ENCODE results near the gene RNF169.

Gene RNF169

DNA sequence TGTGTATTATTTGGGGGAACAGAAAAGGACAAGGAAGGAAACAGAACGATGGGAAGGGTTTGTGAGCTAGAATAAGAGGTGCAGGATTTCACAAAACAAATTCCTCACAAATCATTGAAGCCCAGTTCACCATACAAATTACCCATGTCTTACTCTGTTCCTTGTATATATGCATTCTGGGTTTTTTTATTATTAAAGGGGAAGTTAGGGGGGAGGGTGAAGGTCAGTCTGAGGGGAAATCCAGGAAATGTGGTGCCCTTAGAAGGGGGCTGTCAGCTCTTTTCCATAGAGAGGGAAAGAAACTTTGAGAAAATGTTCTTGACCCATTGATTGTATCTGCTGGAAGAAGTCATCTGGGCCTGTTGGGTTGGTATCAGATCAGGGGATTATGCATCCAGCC is 90.8 kb downstream of the RNF169 start:
- FAIRE-seq: no peak
- DNase-seq (ENCODE audit: insufficient read length, low spot score): no peak
- TF ChIP-seq, protein P1, sequence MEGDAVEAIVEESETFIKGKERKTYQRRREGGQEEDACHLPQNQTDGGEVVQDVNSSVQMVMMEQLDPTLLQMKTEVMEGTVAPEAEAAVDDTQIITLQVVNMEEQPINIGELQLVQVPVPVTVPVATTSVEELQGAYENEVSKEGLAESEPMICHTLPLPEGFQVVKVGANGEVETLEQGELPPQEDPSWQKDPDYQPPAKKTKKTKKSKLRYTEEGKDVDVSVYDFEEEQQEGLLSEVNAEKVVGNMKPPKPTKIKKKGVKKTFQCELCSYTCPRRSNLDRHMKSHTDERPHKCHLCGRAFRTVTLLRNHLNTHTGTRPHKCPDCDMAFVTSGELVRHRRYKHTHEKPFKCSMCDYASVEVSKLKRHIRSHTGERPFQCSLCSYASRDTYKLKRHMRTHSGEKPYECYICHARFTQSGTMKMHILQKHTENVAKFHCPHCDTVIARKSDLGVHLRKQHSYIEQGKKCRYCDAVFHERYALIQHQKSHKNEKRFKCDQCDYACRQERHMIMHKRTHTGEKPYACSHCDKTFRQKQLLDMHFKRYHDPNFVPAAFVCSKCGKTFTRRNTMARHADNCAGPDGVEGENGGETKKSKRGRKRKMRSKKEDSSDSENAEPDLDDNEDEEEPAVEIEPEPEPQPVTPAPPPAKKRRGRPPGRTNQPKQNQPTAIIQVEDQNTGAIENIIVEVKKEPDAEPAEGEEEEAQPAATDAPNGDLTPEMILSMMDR (IDR thresholded peaks at IDR 0.05; ENCODE audit: insufficient read depth, missing control alignments): no peak

DNA sequence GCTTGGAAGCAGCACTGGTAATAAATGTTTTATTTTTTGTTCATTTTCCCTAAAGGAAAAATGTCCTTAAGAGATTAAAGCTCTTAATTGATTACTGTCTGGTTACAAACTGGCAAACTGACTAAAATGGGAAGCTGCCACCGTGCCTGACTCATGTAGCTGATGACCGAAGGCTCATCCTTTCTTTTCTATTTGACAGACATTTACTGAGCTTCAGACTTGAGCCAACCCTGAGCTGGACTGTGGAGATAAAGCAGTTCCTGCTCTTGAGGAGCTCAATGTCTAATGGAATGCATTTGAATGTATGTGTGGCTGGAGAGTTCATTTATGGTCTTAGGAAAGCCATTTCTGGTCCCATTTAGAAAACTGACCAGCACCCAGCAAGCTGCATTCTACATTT is 91.3 kb downstream of the RNF169 start:
- FAIRE-seq (no peak), DNase-seq (ENCODE audit: insufficient read length, low spot score) (no peak)
- TF ChIP-seq, protein P1 (IDR thresholded peaks at IDR 0.05; ENCODE audit: insufficient read depth, missing control alignments): no peak

DNA sequence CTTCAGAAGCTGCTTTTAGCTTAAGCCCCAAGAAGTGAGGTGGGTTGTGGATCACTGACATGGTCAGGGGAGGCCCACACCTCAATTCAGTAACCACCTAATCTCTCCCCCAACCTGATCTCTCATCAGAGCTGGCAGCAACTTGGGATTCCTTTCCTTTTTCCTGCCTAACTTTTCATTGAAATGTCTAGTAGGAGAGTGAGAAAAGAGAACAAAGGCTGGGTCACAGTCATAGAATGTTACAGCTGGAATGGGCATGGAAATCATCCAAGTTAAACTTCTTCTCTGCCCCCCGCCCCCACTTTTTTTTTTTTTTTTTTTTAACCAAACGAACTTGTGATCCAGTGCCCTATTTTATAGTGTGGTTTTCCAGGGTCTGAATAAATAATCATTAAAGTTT is 91.8 kb downstream of the RNF169 start:
- TF ChIP-seq, protein P1 (IDR thresholded peaks at IDR 0.05; ENCODE audit: insufficient read depth, missing control alignments): no peak
- no peak for FAIRE-seq
- DNase-seq (ENCODE audit: insufficient read length, low spot score): no peak

DNA sequence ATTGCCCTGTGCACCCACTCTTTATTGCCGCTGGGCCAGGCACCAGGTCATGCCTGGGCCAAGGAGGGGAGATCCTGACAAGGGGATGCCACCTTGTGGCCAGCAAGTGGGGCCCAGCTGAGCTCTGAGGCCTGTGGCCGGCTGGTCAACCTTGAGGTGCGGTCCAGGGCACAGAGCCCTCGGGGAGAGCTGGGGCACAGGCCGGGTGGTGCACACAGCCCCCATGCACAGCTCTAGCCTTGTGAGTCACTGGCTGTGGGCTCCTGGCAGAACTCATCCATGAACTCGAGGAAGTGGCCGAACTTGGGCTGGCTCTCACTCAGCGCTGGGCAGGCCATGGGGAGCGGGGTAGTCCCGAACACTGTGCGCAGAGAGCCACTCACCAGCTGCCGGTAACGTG is 94.3 kb downstream of the RNF169 start:
- FAIRE-seq: no peak
- no peak for DNase-seq (ENCODE audit: insufficient read length, low spot score)
- TF ChIP-seq, protein P1 (IDR thresholded peaks at IDR 0.05; ENCODE audit: insufficient read depth, missing control alignments): no peak

DNA sequence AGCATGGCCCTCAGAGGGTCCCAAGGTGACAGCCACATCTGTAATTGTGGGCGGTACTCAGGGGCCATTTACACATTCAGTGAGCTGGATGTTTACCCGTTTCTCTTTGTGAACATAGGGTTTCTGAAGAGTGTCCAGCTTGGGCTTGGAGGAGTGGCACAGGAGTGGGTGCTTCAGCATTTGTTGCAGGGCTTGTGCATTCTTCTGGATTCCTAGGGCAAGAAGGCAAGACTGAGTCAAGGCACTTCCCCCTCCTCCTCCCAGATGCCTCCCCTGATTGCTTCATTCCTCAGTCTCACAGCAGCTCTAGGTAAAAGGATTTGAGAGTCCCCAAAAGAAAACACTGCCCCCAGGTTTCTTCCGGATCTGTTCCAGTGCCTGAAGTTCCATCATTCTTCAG is 95.4 kb downstream of the RNF169 start:
- FAIRE-seq: no peak
- TF ChIP-seq, protein P1 (IDR thresholded peaks at IDR 0.05; ENCODE audit: insufficient read depth, missing control alignments): no peak
- DNase-seq (ENCODE audit: insufficient read length, low spot score): no peak

DNA sequence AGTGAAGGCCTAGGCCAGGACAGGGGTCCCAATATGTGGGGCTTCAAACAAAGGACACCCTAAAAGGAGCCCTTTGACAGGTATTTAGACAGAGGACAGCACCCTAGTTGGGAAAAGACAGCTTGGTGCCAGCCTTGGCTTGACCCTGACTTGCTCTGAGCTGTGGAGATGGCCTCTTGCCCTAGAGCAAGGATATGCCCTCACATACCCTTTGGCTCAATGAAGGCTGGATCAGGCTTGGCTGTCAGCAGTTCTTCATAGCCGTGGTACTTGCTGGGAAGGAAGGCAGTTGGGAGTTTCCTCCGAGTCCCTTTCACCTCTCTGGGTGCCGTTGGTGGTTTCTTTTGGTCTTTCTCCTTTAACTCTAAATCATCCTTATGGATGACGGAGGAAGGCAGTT is 96.2 kb downstream of the RNF169 start:
- FAIRE-seq: no peak
- DNase-seq (ENCODE audit: insufficient read length, low spot score): no peak
- TF ChIP-seq, protein P1 (IDR thresholded peaks at IDR 0.05; ENCODE audit: insufficient read depth, missing control alignments): no peak

DNA sequence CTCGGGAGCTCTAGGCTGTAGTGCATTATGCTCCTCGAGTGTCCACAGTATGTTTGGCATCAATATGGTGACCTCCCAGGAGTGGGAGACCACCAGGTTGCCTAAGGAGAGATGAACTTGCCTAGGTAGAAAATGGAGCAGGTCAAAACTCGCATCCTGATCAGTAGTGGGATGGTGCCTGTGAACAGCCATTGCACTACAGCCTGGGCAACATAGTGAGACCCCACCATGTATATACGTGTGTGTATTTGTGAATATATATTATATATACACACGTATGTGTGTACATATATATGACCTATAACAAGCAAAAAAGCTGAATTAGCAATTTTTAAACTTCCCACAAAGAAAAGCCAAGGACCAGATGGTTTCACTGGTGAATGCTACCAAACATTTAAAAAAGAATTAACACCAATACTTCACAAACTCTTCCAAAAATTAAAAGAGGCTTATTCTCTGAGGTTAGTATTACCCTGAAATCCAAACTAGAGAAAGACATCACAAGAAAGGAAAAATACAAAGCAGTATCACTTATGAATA is 97.4 kb downstream of the RNF169 start:
- DNase-seq (ENCODE audit: insufficient read length, low spot score) (no peak), FAIRE-seq (no peak)
- TF ChIP-seq, protein P1 (IDR thresholded peaks at IDR 0.05; ENCODE audit: insufficient read depth, missing control alignments): no peak
